H1 (cell line): ENCODE results near the gene ZNF716. TPM values are rescaled to one million over a fixed set of nuclear protein-coding genes. Genes with fewer than 3 reads are reported as not detected.

Experiments used
- BCL11A ChIP-seq, 2 experiments: IDR thresholded peaks; one replicate each; pipeline ENCODE4 v1.6.1; 2011; ENCODE audit warnings: low read depth in 2 of 2, low read length in 2 of 2, mild to moderate bottlenecking in 2 of 2
- CREB1 ChIP-seq: IDR thresholded peaks from 2 replicates; pipeline ENCODE4 v1.6.1; 2012; ENCODE audit warnings: inconsistent platforms
- EGR1 ChIP-seq: IDR thresholded peaks from 2 replicates; pipeline ENCODE4 v1.6.1; 2011; ENCODE audit warnings: low read depth, low read length, borderline replicate concordance
- POU5F1 ChIP-seq: IDR thresholded peaks from 2 replicates; pipeline ENCODE4 v1.6.1; 2011; ENCODE audit warnings: low read depth, mild to moderate bottlenecking, low read length, moderate library complexity
- SIN3A ChIP-seq, 2 experiments: IDR thresholded peaks in 1 of 2; conservative IDR thresholded peaks in 1 of 2; 2 replicates each; pipeline ENCODE4 v1.6.1; 2011 to 2012; ENCODE audit warnings: low read length in 2 of 2, improper control_type of control experiment in 1 of 2, low read depth in 1 of 2, mild to moderate bottlenecking in 1 of 2
- TEAD4 ChIP-seq: IDR thresholded peaks from 2 replicates; pipeline ENCODE4 v1.6.1; 2012; ENCODE audit warnings: low read depth, low read length, inconsistent platforms, mixed read lengths
- polyA plus RNA-seq, 7 experiments: library from polyadenylated mRNA; depleted of rRNA in 3 of 7; stranded (reverse) in 5 of 7; unstranded in 2 of 7; fragments of >200 nt in 5 of 7; fragments of 200-250 nt in 2 of 7; gene quantifications; 1 replicate in 5 of 7; 2 replicates in 1 of 7; 4 replicates in 1 of 7; pipeline versions ENCODE4 v1.2.1 to v1.2.3, GENCODE V29; 2011 to 2013; ENCODE audit warnings: missing spikeins in 2 of 7, mixed read lengths in 2 of 7
- total RNA-seq: library from RNA; stranded (reverse); fragmentation: NEBNext Ultra II Directional; extraction: Animal tissue kit (Norgen Biotek cat#: 25700); gene quantifications from 2 replicates; pipeline ENCODE4 v1.2.1, GENCODE V29; 2021

Gene ZNF716
- total and polyA plus RNA-seq, 2 of the 8 experiments (the other 6 are each of a cell fraction or from before 2014, with no cell fraction given) = not detected

GRCh38 chr7:57449904-57450303 is at the start of gene ZNF716 (continued):
- TF ChIP-seq BCL11A (IDR thresholded peaks at IDR 0.05; ENCODE audit: low read depth in 2 of 2, low read length in 2 of 2) (no peak), TEAD4 (no peak), EGR1 (no peak), SIN3A (conservative IDR thresholded peaks at IDR 0.05 in 1 of 2, IDR thresholded peaks at IDR 0.05 in 1 of 2; ENCODE audit: low read depth in 1 of 2, low read length in 2 of 2) (no peak), POU5F1 (no peak), CREB1 (no peak)
